DMS153 treated with DMSO at 0.1 percent for 48 hours (cell line): Measurements from ENCODE around the gene UNC5B.

Source experiments
- DNase-seq: peaks from one replicate; lab custom pipeline; 2025; ENCODE audit not compliant: unreplicated experiment; lab: John Stamatoyannopoulos, UW

Gene UNC5B

GRCh38 chr10:71314694-71315225, 102.4 kb downstream of the UNC5B start:
- no peak for DNase-seq

DNA sequence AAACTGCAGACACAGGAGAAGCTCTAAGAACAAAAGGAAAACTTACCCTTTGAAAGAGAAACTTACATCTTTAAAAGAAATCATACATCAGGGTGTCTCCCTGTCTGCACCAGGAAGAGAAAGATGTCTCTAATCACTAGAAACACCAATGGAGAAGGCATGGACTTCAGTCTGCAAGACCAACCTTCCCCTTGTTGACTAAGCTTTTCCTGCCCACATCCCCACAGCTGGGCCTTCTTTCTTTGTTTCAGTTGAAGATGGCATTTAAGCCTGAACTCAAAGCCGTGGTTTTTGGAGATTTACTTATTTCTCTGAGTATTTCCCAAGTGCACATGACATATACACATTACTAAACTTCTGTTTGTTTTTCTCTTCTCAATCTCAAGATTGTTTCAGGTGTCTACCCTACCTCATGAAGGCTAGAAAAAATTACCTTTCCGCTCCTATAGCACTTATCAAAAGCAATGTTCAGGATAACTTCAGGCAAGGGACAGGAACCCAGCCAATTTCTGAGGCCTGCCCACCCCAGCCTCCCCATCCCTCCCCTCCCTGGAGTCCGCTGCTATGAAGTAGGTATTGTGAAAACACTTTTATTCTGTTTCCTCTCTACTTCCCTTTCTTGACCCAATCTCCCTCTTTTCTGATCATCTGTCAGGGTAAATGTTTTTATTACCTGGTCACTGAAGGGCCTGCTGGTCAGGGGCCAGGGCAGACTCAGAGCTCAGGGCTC, 103.9 kb downstream of the UNC5B start:
- DNase-seq, result no peak

GRCh38 chr10:71316786-71317160, 104.4 kb downstream of the UNC5B start:
- no peak for DNase-seq

- DNase-seq, result no peak
Observed at GRCh38 chr10:71317739-71318138, 105.4 kb downstream of the UNC5B start.

DNA sequence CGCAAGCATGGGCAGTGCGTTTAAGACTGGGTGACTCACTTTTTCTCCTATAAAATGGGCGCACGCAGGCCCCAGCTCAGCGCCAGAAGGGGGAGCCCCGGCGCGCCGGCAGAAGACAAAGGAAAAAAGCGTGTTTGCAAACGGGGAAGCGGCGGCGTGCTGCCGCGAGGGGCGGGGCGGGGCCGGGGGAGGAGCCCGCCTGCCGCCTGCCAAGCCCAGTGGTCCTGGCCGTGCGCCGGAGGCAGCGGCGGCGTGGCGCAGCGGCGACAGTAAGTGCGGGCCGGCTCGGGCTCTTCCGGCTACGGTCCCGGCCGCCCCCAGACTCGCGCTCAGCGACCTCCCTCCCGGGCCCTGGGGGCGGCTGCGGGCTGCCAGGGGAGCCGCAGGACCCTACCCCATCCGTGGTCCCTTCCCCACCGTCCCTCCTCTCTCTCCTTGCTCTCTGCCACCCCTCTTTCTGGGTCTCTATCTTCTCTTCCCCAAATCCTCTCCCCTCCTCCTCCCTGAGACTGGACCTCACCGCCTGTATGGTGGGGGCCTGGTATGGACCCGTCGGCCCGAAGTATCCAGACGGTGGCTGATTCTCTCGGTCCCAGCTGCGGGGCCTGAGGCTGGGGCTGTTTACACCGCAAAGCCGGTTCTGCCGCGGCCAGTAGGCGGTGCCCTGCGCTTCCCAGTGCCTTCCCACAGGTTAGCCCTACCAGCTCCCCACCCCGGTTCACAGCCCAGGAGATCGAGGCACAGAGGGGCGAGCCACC, 106.9 kb downstream of the UNC5B start, which contains the start of gene SLC29A3:
Gene SLC29A3 (plus strand): TSS at position 218 of the 758 bp plus-strand sequence. CDS start 51 bp downstream, at position 269.
- DNase-seq, result peak; percentile 76

DNA sequence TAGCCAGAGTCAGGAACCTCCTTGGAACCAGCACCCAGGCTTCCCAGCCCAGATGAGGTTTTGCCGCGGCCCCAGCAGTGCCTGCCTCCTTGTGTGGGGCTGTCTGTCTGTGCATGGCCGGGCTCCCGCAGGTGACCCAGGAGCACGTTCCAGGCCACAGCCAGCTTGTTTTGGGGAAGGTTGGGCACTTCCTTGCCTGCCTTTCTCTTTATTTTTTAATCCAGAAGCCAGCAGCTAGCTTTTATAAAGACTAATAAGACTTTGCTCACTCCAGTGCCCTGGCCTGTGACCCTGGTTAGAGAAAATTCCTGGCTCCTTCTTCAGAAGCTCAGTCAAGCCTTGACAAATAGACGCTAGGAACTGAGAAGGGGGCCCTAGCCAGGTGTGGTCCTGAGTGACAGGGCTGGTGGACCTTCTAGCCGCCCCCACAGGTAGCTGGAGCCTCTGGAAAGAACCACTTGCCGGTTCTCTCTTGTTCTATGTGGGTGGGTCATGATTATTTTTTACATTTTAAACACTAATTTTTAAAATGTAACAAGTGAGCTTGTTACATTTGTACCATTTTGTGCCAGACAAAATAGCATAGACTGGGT, 107.5 kb downstream of the UNC5B start:
- no peak for DNase-seq

- DNase-seq, result no peak
Observed at GRCh38 chr10:71320592-71320991, 108.2 kb downstream of the UNC5B start.

- DNase-seq, result no peak
Observed at GRCh38 chr10:71321386-71321785, 109.0 kb downstream of the UNC5B start.

- DNase-seq, result no peak
Observed at GRCh38 chr10:71323407-71323806, 111.0 kb downstream of the UNC5B start.

DNA sequence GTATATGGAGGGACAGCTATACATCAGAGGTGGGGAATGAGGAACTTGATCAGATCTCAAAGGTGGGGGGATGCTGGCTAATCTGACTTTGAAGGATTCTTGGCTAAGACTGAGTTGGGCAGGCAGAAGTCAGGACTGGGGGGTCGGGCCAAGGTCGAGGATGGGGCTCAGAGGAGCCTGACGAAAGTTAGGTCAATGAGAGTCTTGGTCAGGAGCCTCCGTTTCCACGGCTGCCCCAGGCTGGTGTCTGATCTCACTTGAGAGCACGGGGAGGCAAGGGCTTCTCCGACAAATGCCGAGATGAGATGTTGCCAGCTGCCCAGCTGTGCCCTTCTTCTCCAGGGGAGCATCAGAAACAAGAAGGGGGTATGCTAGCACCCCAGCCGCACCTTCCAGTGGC, 112.4 kb downstream of the UNC5B start:
- no peak for DNase-seq

- DNase-seq, result no peak
Observed at GRCh38 chr10:71325267-71325666, 112.9 kb downstream of the UNC5B start.

- DNase-seq, result peak; percentile 81
Observed at GRCh38 chr10:71326464-71326881, 114.1 kb downstream of the UNC5B start.

- no peak for DNase-seq
Observed at GRCh38 chr10:71330789-71331404, 118.5 kb downstream of the UNC5B start.

GRCh38 chr10:71331736-71332135, 119.4 kb downstream of the UNC5B start:
- peak; percentile 39 for DNase-seq

DNA sequence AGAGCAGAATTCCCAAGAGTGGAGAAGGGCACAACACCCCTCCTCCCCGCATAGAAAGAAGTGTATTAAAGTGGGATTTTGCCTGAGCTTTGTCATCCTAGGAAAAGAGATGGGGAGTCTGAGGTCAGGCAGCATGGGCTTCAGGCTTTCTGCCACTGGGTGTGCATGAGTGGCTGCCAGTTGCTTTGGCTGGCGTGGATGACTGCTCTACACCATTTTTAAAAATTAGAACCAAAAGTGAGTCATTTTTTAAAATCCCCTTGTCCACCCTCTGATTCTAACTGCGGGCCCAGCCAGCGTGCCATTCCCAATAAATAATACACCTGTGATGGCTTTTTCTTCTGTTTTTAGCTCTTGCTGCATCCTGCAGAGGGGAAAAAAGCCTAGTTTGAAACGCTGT, 120.1 kb downstream of the UNC5B start:
- DNase-seq, result no peak

- DNase-seq, result peak; percentile 61
Observed at GRCh38 chr10:71333129-71333887, 120.9 kb downstream of the UNC5B start.

GRCh38 chr10:71334221-71334791, 121.9 kb downstream of the UNC5B start:
- DNase-seq, result peak; percentile 20

DNA sequence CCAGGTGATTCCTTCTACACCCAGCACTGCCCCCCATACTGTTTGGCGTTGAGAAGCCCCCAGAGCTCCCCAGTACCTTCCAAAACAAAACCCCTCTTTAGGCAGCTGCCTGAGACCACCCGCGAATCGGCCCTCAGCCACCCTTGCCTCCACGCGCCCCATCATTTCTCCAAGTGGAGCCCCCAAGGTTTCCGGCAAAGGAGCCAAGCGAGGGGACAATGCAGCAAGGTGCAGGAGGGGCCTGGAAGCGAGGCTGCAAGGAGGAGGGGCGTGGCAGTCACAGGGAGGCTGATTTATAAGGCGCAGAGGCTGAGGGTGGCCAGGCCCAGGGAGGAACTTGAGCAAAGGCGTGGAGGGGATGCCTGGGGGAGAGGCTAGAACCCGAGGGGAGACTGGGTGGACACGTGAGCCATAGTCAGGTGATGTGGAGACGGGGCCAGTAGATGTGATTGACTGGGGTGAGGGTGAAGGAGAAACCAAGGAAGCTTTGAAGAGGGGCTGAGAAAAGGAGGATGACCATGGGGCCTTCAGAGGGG, 122.9 kb downstream of the UNC5B start:
- no peak for DNase-seq

- DNase-seq, result no peak
Observed at GRCh38 chr10:71336632-71337031, 124.3 kb downstream of the UNC5B start.

DNA sequence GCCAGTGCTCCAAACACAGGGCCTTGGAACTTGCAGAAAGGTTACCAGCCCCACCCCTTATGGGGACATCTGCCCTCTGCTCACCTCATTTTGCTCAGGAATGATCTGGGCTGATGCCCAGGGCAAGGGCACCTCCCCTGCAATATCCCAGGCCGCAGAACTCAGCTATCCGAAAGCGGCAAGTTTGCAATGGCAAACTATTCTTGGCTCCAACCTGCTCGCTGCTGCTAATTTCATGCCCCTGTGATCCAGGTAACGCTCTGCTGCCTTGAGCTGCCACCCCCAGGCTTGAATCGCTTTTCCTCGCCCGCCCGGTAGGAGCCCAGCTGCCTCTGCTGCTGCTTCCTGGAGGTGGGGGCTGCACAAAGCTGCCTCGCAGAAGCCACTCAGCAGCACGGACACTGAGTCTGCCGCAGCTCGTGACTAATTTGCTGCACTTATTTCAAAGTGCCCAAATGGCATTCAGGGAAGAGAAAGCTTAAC, 124.9 kb downstream of the UNC5B start:
- DNase-seq, result no peak
